NCI-H345 treated with DMSO at 0.1 percent for 48 hours (cell line): ENCODE results near the gene TTC39B.
"Not testable (repeated sequence)": the region's sequence is repeated elsewhere in the genome, so short reads cannot be mapped to it uniquely, and the experiment has no call there.

ENCODE experiments used
- DNase-seq: peaks from one replicate; lab custom pipeline; 2025; ENCODE audit not compliant: unreplicated experiment; lab: John Stamatoyannopoulos, UW

TTC39B gene

GRCh38 chr9:15271403-15271802 is 35.6 kb downstream of the TTC39B start:
- DNase-seq = no peak

GRCh38 chr9:15268782-15269181 is 38.2 kb downstream of the TTC39B start:
- DNase-seq = no peak

GRCh38 chr9:15268317-15268716 is 38.7 kb downstream of the TTC39B start:
- DNase-seq = no peak

- no peak for DNase-seq
Observed at GRCh38 chr9:15264918-15265317, 42.1 kb downstream of the TTC39B start.

- no peak for DNase-seq
Observed at GRCh38 chr9:15262581-15262980, 44.4 kb downstream of the TTC39B start.

GRCh38 chr9:15256426-15256825 is 50.6 kb downstream of the TTC39B start:
- DNase-seq = no peak

GRCh38 chr9:15253786-15254185 is 53.2 kb downstream of the TTC39B start:
- DNase-seq = no peak

- DNase-seq = no peak
Observed at GRCh38 chr9:15253197-15253596, 53.8 kb downstream of the TTC39B start.

- DNase-seq = no peak
Observed at GRCh38 chr9:15249981-15250380, 57.0 kb downstream of the TTC39B start.

GRCh38 chr9:15249042-15249818 is 57.8 kb downstream of the TTC39B start:
- DNase-seq = no peak

- DNase-seq = no peak
Observed at GRCh38 chr9:15248621-15249020, 58.4 kb downstream of the TTC39B start.

- no peak for DNase-seq
Observed at GRCh38 chr9:15248081-15248480, 58.9 kb downstream of the TTC39B start.

GRCh38 chr9:15246708-15247107 is 60.3 kb downstream of the TTC39B start:
- DNase-seq = no peak

- no peak for DNase-seq
Observed at GRCh38 chr9:15246243-15246642, 60.8 kb downstream of the TTC39B start.

- no peak for DNase-seq
Observed at GRCh38 chr9:15244001-15244441, 63.0 kb downstream of the TTC39B start.

GRCh38 chr9:15243081-15243480 is 63.9 kb downstream of the TTC39B start:
- no peak for DNase-seq

- peak; percentile 63 for DNase-seq
Observed at GRCh38 chr9:15240927-15241326, 66.1 kb downstream of the TTC39B start.

- no peak for DNase-seq
Observed at GRCh38 chr9:15239816-15240215, 67.2 kb downstream of the TTC39B start.

- DNase-seq = no peak
Observed at GRCh38 chr9:15238646-15239045, 68.4 kb downstream of the TTC39B start.

- no peak for DNase-seq
Observed at GRCh38 chr9:15235658-15236057, 71.4 kb downstream of the TTC39B start.

- DNase-seq = not testable (repeated sequence)
Observed at GRCh38 chr9:15233941-15234490, 73.0 kb downstream of the TTC39B start.

GRCh38 chr9:15232706-15233280 is 74.2 kb downstream of the TTC39B start:
- not testable (repeated sequence) for DNase-seq
